Measurements from ENCODE around the gene NPM3.

- TF ChIP-seq CTCF (IDR thresholded peaks at IDR 0.05 in 4 of 5, conservative IDR thresholded peaks at IDR 0.05 in 1 of 5) (no peak), POLR2A (IDR thresholded peaks at IDR 0.05) (no peak)
These were observed 31.0 kb downstream of the NPM3 start for GRCh38 chr10:101752241-101752640.

All from gastrocnemius medialis (tissue), 4 donors.